Stimulated activated CD4-positive, alpha-beta T cell treated with anti-CD3 and anti-CD28 coated beads, Interleukin-4, amount 100 ng/mL, for 1 hour (primary cell): ENCODE results near the gene ST6GALNAC3.

Experiments
- DNase-seq: peaks from one replicate; pipeline ENCODE4 v3.0.0-alpha.2; 2020

Gene ST6GALNAC3

GRCh38 chr1:76542359-76542758, 467.8 kb downstream of the ST6GALNAC3 start:
- DNase-seq = no peak

GRCh38 chr1:76543495-76543894, 468.9 kb downstream of the ST6GALNAC3 start:
- DNase-seq = no peak

- DNase-seq = no peak
Observed at GRCh38 chr1:76546354-76546933, 471.9 kb downstream of the ST6GALNAC3 start.

GRCh38 chr1:76547916-76548315, 473.4 kb downstream of the ST6GALNAC3 start:
- no peak for DNase-seq

- no peak for DNase-seq
Observed at GRCh38 chr1:76548513-76549100, 474.1 kb downstream of the ST6GALNAC3 start.

- no peak for DNase-seq
Observed at GRCh38 chr1:76554283-76554682, 479.7 kb downstream of the ST6GALNAC3 start.

- no peak for DNase-seq
Observed at GRCh38 chr1:76562292-76562691, 487.7 kb downstream of the ST6GALNAC3 start.

- no peak for DNase-seq
Observed at GRCh38 chr1:76568573-76569238, 494.2 kb downstream of the ST6GALNAC3 start.

GRCh38 chr1:76571248-76571647, 496.7 kb downstream of the ST6GALNAC3 start:
- DNase-seq = no peak

GRCh38 chr1:76572229-76572628, 497.7 kb downstream of the ST6GALNAC3 start:
- DNase-seq = no peak

- no peak for DNase-seq
Observed at GRCh38 chr1:76576876-76577524, 502.5 kb downstream of the ST6GALNAC3 start.

- no peak for DNase-seq
Observed at GRCh38 chr1:76577525-76578185, 503.1 kb downstream of the ST6GALNAC3 start.

- no peak for DNase-seq
Observed at GRCh38 chr1:76580206-76580605, 505.7 kb downstream of the ST6GALNAC3 start.

- no peak for DNase-seq
Observed at GRCh38 chr1:76581712-76582111, 507.2 kb downstream of the ST6GALNAC3 start.

GRCh38 chr1:76583235-76583868, 508.8 kb downstream of the ST6GALNAC3 start:
- DNase-seq = no peak

- no peak for DNase-seq
Observed at GRCh38 chr1:76583875-76584477, 509.4 kb downstream of the ST6GALNAC3 start.

- DNase-seq = no peak
Observed at GRCh38 chr1:76585980-76586674, 511.6 kb downstream of the ST6GALNAC3 start.

GRCh38 chr1:76587212-76587611, 512.7 kb downstream of the ST6GALNAC3 start:
- no peak for DNase-seq

- DNase-seq = no peak
Observed at GRCh38 chr1:76591461-76591860, 516.9 kb downstream of the ST6GALNAC3 start.

- no peak for DNase-seq
Observed at GRCh38 chr1:76591963-76592362, 517.4 kb downstream of the ST6GALNAC3 start.

- DNase-seq = no peak
Observed at GRCh38 chr1:76593141-76593540, 518.6 kb downstream of the ST6GALNAC3 start.

- DNase-seq = no peak
Observed at GRCh38 chr1:76593618-76594017, 519.1 kb downstream of the ST6GALNAC3 start.
